Astrocyte (in vitro differentiated cells and primary cell): Measurements from ENCODE around the gene SH2D3A.

Experiments
- EZH2 ChIP-seq: IDR thresholded peaks from 2 replicates; pipeline ENCODE4 v1.6.1; 2012; ENCODE audit warnings: mild to moderate bottlenecking, low read length, inconsistent platforms; ENCODE audit not compliant: insufficient read depth
- TF ChIP-seq, protein P1 (sequence below): IDR thresholded peaks from 2 replicates; pipeline ENCODE4 v1.5.1; 2011; ENCODE audit warnings: low read depth, mild to moderate bottlenecking, inconsistent platforms, low read length, moderate library complexity; ENCODE audit not compliant: insufficient read depth

DNA sequence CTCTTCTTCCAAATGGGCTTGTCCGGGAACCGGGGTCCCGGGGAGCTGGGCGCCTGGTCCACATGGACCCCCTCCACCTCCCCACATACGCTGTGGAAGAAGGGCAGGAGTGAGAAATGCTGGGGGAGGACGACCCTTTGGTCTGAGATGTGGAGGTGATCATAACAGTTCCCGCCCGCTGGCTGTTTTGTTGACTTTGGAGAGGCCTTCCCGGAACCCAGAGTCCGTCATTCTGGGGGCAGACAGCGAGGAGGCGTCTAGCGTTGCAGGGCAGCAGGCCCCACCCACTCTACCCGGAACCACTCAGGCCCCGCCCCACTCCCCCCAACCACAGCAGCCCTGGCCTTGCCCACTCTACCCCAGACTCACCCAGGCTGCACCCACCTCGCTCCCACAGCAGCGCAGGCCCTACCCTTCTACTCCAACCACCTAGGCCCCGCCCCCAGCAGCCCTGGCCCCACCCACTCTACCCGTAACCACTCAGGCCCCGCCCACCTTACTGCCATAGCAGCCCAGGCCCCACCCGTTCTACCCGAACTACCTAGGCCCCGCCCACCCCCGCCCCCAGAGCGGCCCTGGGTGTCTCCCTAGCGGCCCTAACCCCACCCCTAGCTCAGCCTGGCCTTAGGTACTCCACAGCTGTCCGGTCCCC is 37.0 kb downstream of the SH2D3A start:
- TF ChIP-seq, protein P1, sequence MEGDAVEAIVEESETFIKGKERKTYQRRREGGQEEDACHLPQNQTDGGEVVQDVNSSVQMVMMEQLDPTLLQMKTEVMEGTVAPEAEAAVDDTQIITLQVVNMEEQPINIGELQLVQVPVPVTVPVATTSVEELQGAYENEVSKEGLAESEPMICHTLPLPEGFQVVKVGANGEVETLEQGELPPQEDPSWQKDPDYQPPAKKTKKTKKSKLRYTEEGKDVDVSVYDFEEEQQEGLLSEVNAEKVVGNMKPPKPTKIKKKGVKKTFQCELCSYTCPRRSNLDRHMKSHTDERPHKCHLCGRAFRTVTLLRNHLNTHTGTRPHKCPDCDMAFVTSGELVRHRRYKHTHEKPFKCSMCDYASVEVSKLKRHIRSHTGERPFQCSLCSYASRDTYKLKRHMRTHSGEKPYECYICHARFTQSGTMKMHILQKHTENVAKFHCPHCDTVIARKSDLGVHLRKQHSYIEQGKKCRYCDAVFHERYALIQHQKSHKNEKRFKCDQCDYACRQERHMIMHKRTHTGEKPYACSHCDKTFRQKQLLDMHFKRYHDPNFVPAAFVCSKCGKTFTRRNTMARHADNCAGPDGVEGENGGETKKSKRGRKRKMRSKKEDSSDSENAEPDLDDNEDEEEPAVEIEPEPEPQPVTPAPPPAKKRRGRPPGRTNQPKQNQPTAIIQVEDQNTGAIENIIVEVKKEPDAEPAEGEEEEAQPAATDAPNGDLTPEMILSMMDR, result no peak
- TF ChIP-seq EZH2, result no peak
